ENCODE results near the gene TXNDC5. TPM values are rescaled to one million over a fixed set of nuclear protein-coding genes. Genes with fewer than 3 reads are reported as not detected.

Gene TXNDC5
- total RNA-seq, 2 donors from 2014 or later: 123 to 128 TPM

GRCh38 chr6:7921632-7922092 lies 11.1 kb upstream of the TXNDC5 start:
- Histone ChIP-seq H3K27me3 (replicated peaks; ENCODE audit: insufficient read depth) (no peaks in the 10 kb centered on the region), H3K27ac (no peak overlapping the region), H3K4me1 (replicated peaks) (no peaks in the 10 kb centered on the region), H3K36me3 (no peaks in the 10 kb centered on the region), H3K4me3 (no peak overlapping the region), H3K9me3 (no peaks in the 10 kb centered on the region)
- intact Hi-C loops (cut with DNase I): no loop called here
- DNase-seq (ENCODE audit: low spot score): no peak
- 69% methylated on average over 5 of the region's 5 CpGs for WGBS
- TF ChIP-seq POLR2A (IDR thresholded peaks at IDR 0.05): no peak
- no peak for TF ChIP-seq POLR2AphosphoS5 (IDR thresholded peaks at IDR 0.05)
- no peak for TF ChIP-seq CTCF (IDR thresholded peaks at IDR 0.05)

GRCh38 chr6:7921046-7921445 lies 10.5 kb upstream of the TXNDC5 start:
- no peak overlapping the region for H3K27ac ChIP-seq
- no peaks in the 10 kb centered on the region for H3K27me3 ChIP-seq (replicated peaks; ENCODE audit: insufficient read depth)
- no peaks in the 10 kb centered on the region for H3K9me3 ChIP-seq
- 78% methylated on average over 4 of the region's 4 CpGs for WGBS
- no peak for DNase-seq (ENCODE audit: low spot score)
- intact Hi-C loops (cut with DNase I): no loop called here
- TF ChIP-seq CTCF (IDR thresholded peaks at IDR 0.05) (no peak), POLR2AphosphoS5 (IDR thresholded peaks at IDR 0.05) (no peak), POLR2A (IDR thresholded peaks at IDR 0.05) (no peak)
- H3K4me3 ChIP-seq: no peak overlapping the region
- H3K36me3 ChIP-seq: no peaks in the 10 kb centered on the region
- H3K4me1 ChIP-seq (replicated peaks): no peaks in the 10 kb centered on the region

GRCh38 chr6:7920425-7920824 lies 9.8 kb upstream of the TXNDC5 start:
- no peak overlapping the region for H3K27ac ChIP-seq
- intact Hi-C loops (cut with DNase I): no loop called here
- TF ChIP-seq POLR2A (IDR thresholded peaks at IDR 0.05) (no peak), POLR2AphosphoS5 (IDR thresholded peaks at IDR 0.05) (no peak), CTCF (IDR thresholded peaks at IDR 0.05) (no peak)

GRCh38 chr6:7919871-7920270 lies 9.3 kb upstream of the TXNDC5 start:
- H3K27me3 ChIP-seq (replicated peaks; ENCODE audit: insufficient read depth): no peaks in the 10 kb centered on the region
- WGBS: 64% methylated on average over 8 of the region's 8 CpGs
- intact Hi-C loops (cut with DNase I): no loop called here
- no peaks in the 10 kb centered on the region for H3K4me1 ChIP-seq (replicated peaks)
- no peak for DNase-seq (ENCODE audit: low spot score)
- H3K36me3 ChIP-seq: no peaks in the 10 kb centered on the region
- no peak overlapping the region for H3K4me3 ChIP-seq
- H3K9me3 ChIP-seq: no peaks in the 10 kb centered on the region
- no peak overlapping the region for H3K27ac ChIP-seq
- no peak for TF ChIP-seq POLR2A (IDR thresholded peaks at IDR 0.05)

More at GRCh38 chr6:7920425-7920824, 9.8 kb upstream of the TXNDC5 start:
- no peak overlapping the region for H3K4me3 ChIP-seq
- WGBS: 68% methylated on average over 2 of the region's 2 CpGs
- H3K27me3 ChIP-seq (replicated peaks; ENCODE audit: insufficient read depth): no peaks in the 10 kb centered on the region
- DNase-seq (ENCODE audit: low spot score): no peak
- H3K36me3 ChIP-seq: no peaks in the 10 kb centered on the region
- H3K4me1 ChIP-seq (replicated peaks): no peaks in the 10 kb centered on the region
- H3K9me3 ChIP-seq: no peaks in the 10 kb centered on the region

GRCh38 chr6:7918403-7918802 lies 7.8 kb upstream of the TXNDC5 start:
- intact Hi-C loops (cut with DNase I): no loop called here
- H3K36me3 ChIP-seq: no peaks in the 10 kb centered on the region
- no peaks in the 10 kb centered on the region for H3K4me1 ChIP-seq (replicated peaks)
- H3K27me3 ChIP-seq (replicated peaks; ENCODE audit: insufficient read depth): no peaks in the 10 kb centered on the region
- H3K4me3 ChIP-seq: no peak overlapping the region
- no peaks in the 10 kb centered on the region for H3K9me3 ChIP-seq
- WGBS: 89% methylated on average over 4 of the region's 4 CpGs
- H3K27ac ChIP-seq: no peak overlapping the region
- TF ChIP-seq CTCF (IDR thresholded peaks at IDR 0.05) (no peak), POLR2A (IDR thresholded peaks at IDR 0.05) (no peak), POLR2AphosphoS5 (IDR thresholded peaks at IDR 0.05) (no peak)
- no peak for DNase-seq (ENCODE audit: low spot score)

Measured in prostate gland (tissue), 2 donors.